HL-60 (cell line): ENCODE results near the gene TK2.

Experiments used
- DNase-seq, 2 experiments: peaks; one replicate each; pipeline ENCODE4 v3.0.0-alpha.2; 2010 to 2020; ENCODE audit warnings: low read depth in 1 of 2, low spot score in 1 of 2
- H3K27ac ChIP-seq: fragments of 250-450 bp; sonication (Bioruptor Pico); replicated peaks from 2 replicates; pipeline ENCODE4 v1.5.1; 2020; ENCODE audit warnings: mild to moderate bottlenecking, moderate library complexity
- H3K27me3 ChIP-seq: fragments of 250-450 bp; sonication (Bioruptor Pico); 2 replicates; pipeline ENCODE4 v1.5.1; 2021; ENCODE audit warnings: mild to moderate bottlenecking, moderate library complexity; ENCODE audit not compliant: insufficient read depth, poor library complexity, severe bottlenecking
- H3K4me3 ChIP-seq: replicated peaks from 2 replicates; pipeline ENCODE4 v1.5.1; 2011; ENCODE audit warnings: mild to moderate bottlenecking, control low read depth, low read length; ENCODE audit not compliant: insufficient read depth
- GABPA ChIP-seq: IDR thresholded peaks from 2 replicates; pipeline ENCODE4 v1.6.1; 2012; ENCODE audit warnings: low read depth
- POLR2AphosphoS5 ChIP-seq: IDR thresholded peaks from 2 replicates; pipeline ENCODE4 v1.6.1; 2012; ENCODE audit warnings: low read depth
- REST ChIP-seq: IDR thresholded peaks from 2 replicates; pipeline ENCODE4 v1.6.1; 2012; ENCODE audit warnings: low read depth; ENCODE audit not compliant: insufficient replicate concordance
- SPI1 ChIP-seq: IDR thresholded peaks from 2 replicates; pipeline ENCODE4 v1.6.1; 2012; ENCODE audit warnings: low read depth, mild to moderate bottlenecking, borderline replicate concordance
- TF ChIP-seq, protein P1 (sequence below): IDR thresholded peaks from one replicate; pipeline ENCODE4 v1.5.1; 2011; ENCODE audit warnings: low read length, control low read depth, inconsistent platforms; ENCODE audit not compliant: insufficient read depth

TK2 gene

GRCh38 chr16:66548068-66548467 is 1.9 kb downstream of the TK2 start:
- no peak for DNase-seq
- no peaks in the 10 kb centered on the region for H3K27me3 ChIP-seq
- TF ChIP-seq, protein P1, sequence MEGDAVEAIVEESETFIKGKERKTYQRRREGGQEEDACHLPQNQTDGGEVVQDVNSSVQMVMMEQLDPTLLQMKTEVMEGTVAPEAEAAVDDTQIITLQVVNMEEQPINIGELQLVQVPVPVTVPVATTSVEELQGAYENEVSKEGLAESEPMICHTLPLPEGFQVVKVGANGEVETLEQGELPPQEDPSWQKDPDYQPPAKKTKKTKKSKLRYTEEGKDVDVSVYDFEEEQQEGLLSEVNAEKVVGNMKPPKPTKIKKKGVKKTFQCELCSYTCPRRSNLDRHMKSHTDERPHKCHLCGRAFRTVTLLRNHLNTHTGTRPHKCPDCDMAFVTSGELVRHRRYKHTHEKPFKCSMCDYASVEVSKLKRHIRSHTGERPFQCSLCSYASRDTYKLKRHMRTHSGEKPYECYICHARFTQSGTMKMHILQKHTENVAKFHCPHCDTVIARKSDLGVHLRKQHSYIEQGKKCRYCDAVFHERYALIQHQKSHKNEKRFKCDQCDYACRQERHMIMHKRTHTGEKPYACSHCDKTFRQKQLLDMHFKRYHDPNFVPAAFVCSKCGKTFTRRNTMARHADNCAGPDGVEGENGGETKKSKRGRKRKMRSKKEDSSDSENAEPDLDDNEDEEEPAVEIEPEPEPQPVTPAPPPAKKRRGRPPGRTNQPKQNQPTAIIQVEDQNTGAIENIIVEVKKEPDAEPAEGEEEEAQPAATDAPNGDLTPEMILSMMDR, result no peak
- no peak for TF ChIP-seq GABPA
- TF ChIP-seq SPI1, result no peak
- TF ChIP-seq REST, result no peak
- no peak for TF ChIP-seq POLR2AphosphoS5
- no peak overlapping the region; the same call in 1 of the 2 replicates for H3K27ac ChIP-seq
- H3K4me3 ChIP-seq, result no peak overlapping the region

DNA sequence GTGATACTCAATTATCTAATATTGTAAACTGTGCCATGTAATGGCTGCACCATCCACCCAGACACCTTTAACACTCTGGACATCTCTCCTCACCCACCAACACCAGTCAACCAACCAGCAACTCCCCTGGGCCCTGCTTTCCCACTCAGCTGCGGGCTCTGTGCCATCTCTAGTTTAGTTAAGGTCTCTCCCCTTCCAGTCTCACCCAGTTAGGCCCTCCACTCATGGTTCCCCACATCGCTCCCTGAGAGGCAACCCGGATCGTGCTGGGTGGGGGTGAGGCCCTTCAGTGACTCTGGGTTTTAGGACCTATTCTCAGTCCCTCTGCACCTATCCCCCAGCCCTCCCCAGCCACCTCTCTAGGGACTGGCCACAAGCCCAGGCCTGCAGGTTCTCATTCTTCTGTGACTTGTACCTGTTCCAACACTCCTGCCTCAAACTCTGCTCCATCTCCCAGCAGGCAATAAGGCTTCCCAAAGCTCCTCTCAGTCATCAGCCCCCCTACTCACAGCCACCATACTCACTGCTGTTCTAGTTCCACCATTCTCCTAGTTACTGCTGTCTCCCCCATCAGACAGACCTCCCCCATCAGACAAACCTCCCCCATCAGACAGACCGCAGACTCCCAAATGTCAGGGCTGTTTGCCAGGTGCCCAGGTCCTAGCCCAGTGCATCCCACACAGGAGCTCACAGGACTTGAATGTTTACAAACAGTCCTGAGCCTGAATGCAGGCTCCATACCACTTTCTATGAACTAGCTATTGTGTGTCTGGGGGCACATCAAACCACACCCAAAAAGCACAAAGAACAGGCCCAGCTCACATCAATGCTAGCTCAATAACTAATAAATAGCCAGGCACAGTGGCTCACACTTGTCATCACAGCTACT is 2.6 kb downstream of the TK2 start:
- H3K27ac ChIP-seq, result no peak overlapping the region
- H3K27me3 ChIP-seq, result no peaks in the 10 kb centered on the region
- no peak for DNase-seq

GRCh38 chr16:66544016-66544757 is 5.7 kb downstream of the TK2 start:
- DNase-seq, result no peak
- no peak overlapping the region for H3K4me3 ChIP-seq
- no peaks in the 10 kb centered on the region for H3K27me3 ChIP-seq
- H3K27ac ChIP-seq, result peak overlapping the region; percentile 30; the same call in 1 of the 2 replicates
- TF ChIP-seq, protein P1, result no peak
- TF ChIP-seq REST (no peak), SPI1 (no peak), POLR2AphosphoS5 (no peak), GABPA (no peak)

More for the DNA sequence above, 2.6 kb downstream of the TK2 start:
- no peak overlapping the region for H3K4me3 ChIP-seq
- TF ChIP-seq SPI1 (no peak), REST (no peak)
